Activated naive CD4-positive, alpha-beta T cell treated with Interleukin-2 at 50 U/mL for 16 hours (primary cell): ENCODE measurements around the gene GIGYF1.
"Not testable (repeated sequence)": the region's sequence is repeated elsewhere in the genome, so short reads cannot be mapped to it uniquely, and the experiment has no call there.

Experiments used
- DNase-seq: peaks from one replicate; pipeline ENCODE4 v3.0.0-alpha.2; 2020

GIGYF1 gene

GRCh38 chr7:100706672-100707311 is 12.7 kb upstream of the GIGYF1 start:
- DNase-seq = no peak

DNA sequence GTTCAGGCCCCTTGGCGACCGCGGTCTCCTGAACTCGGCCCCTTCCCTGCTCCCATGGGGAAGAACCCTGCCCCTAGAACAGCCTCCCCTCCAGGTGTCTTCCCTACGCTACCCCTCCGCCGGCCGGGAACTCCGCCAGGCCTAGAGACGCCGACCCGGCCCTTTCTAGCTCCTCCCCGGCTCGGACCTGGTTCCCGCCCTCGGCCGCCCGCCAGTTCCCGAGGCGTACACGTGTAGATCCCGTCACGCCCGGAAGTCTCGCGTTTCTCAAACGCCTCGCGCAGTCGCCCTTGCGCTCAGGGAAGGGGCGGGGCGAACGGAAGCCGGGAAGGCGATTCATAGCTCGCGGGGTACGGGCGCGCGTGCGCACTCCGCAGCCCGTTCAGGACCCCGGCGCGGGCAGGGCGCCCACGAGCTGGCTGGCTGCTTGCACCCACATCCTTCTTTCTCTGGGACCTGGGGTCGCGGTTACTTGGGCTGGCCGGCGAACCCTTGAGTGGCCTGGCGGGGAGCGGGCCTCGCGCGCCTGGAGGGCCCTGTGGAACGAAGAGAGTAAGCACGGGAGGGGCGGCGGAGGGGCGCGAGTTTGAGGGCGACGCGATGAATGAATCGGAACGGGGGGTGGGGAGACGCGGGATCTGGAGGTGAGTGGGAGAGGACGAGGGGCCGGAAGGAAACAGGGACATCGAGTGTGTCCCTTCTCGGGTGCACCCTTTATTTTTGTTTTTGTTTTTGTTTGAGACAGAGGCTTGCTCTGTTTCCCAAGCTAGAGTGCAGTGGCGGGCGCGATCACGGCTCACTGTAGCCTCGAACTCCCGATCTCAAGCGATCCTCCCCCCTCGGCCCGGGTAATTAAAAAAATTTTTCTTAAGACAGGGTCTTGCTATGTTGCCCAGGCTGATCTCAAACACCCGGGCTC is 12.0 kb upstream of the GIGYF1 start, which contains the start of gene POP7:
Gene POP7, plus strand, starts transcription at position 369 of the 919 bp plus-strand sequence. CDS start 710 bp downstream, outside the sequence.
- DNase-seq = peak; percentile 99

GRCh38 chr7:100705320-100705752 is 11.3 kb upstream of the GIGYF1 start:
- DNase-seq = peak; percentile 82

DNA sequence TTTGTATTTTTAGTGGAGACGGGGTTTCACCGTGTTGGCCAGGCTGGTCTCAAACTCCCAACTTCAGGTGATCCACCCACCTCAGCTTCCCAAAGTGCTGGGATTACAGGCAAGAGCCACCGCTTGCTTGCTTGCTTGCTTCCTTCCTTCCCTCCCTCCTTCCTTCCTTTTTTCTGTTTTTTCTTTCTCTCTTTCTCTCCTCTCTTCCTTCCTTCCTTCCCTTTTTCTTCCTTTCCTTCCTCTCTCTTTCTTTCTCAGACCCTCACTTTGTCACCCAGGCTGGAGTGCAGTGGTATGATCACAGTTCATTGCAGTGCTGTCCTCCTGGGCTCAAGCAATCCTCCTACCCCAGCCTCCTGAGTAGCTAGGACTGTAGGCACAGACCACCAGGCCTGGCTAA is 7.0 kb upstream of the GIGYF1 start:
- DNase-seq = not testable (repeated sequence)

GRCh38 chr7:100699018-100699417 is 5.0 kb upstream of the GIGYF1 start:
- DNase-seq = no peak

GRCh38 chr7:100696123-100696521 is 2.1 kb upstream of the GIGYF1 start:
- no peak for DNase-seq

- DNase-seq = no peak
These were observed 545 bp downstream of the GIGYF1 start for GRCh38 chr7:100693312-100694097.

- DNase-seq = no peak
These were observed 1.5 kb downstream of the GIGYF1 start for GRCh38 chr7:100692578-100692961.

- DNase-seq = peak; percentile 84
These were observed 2.1 kb downstream of the GIGYF1 start for GRCh38 chr7:100691676-100692577.

DNA sequence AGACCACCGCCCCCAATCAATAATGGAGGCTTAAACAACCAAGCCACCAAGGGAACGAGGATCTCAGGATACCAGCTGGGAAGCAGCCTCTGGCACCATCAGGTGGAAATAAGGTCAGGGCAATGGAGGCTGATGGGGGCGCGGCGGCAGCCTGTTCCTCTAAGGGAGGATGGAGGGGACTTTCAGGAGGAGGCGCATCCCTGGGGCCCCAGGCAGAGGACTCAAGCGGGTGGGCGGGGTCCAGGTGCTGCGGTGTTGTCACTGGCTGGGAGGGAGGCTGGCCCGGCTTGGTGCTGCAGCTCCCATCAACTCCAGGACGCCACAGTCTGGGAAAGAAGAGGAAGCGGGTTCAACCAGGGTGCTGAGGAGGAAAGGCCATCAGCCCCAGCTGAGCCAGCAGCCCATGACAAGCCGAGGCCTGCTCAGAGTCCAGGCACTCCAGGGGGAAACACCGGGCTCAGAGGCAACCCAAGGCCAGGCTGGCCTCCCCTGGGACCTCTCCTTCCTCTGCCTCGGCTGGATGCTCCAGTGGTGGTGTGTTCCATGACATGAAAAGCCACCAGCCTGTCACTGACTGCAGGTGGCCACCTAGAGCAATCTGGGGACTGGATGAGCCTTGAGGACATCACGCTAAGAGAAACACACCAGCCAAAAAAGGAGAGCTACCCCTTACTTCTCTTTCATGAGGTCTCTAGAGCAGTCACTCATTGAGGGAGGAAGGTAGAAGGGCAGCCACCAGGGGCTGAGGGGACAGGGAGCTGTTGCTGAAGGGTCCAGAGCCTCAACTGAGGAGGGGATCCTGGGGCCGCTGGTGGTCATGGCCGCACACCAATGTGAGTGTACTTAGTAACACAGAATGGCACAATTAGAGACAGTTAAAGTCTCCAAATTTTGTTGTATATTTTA is 4.6 kb downstream of the GIGYF1 start:
- no peak for DNase-seq

- no peak for DNase-seq
These were observed 5.7 kb downstream of the GIGYF1 start for GRCh38 chr7:100688326-100688860.

- DNase-seq = no peak
These were observed 6.2 kb downstream of the GIGYF1 start for GRCh38 chr7:100687751-100688300.

DNA sequence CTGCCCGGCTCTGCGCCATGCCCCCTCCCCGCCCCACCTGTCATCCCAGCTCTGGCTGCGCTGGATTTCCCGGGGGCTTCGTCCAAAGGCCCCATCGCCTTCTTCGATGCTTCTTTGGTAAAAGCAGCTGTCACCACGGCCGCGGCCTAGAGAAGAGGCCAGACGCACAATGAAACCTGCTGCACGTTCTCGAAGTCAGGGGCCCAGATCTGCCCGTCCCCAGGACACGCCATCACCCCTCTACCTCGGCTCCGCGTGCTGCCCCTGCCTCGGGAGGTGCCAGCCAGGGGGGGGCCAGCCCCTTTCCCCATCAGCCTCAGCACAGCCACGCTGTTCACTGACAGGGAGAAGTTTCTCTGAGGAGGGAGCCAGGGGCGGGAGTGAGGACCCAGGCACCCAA is 6.8 kb downstream of the GIGYF1 start:
- DNase-seq = no peak

GRCh38 chr7:100686822-100687211 is 7.2 kb downstream of the GIGYF1 start:
- DNase-seq = no peak

GRCh38 chr7:100686201-100686821 is 7.7 kb downstream of the GIGYF1 start:
- no peak for DNase-seq

- DNase-seq = no peak
These were observed 8.4 kb downstream of the GIGYF1 start for GRCh38 chr7:100685631-100686145.

DNA sequence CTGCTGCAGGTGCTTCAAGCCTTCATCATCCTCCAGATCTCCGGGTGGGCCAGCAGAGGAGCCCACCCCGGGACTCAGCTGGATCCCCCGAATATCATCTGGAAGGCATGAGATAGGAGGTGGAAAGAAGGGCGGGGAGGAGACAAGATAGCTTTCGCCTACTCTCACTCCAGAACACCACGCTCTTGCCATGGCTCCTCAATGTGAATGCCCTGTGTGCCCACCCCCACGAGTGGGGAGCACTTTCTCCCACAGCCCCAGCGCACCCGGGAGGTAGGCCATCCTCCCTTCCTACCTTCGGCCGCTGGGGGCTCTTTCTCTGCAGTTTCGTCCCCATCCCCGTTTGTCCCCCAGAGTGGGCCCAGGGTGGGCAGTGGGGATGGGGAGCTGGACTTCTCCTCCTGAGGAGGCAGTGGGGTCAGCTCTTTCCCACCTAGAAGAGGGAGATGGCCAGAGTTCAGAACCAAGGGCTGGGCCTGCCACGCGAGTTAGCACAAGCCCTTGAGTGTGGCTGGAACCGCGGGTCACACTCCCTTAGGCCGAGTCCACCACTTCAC is 8.9 kb downstream of the GIGYF1 start:
- DNase-seq = no peak

GRCh38 chr7:100684534-100685042 is 9.5 kb downstream of the GIGYF1 start:
- no peak for DNase-seq
